Ishikawa (cell line): Measurements from ENCODE around the gene IRF6.

Experiments used
- CEBPB ChIP-seq: IDR thresholded peaks from 2 replicates; pipeline ENCODE4 v1.6.1; 2012
- CREB1 ChIP-seq: IDR thresholded peaks from 2 replicates; pipeline ENCODE4 v1.6.1; 2012; ENCODE audit warnings: low read depth
- EGR1 ChIP-seq: IDR thresholded peaks from 2 replicates; pipeline ENCODE4 v1.6.1; 2012
- EP300 ChIP-seq: IDR thresholded peaks from 2 replicates; pipeline ENCODE4 v1.6.1; 2012; ENCODE audit warnings: borderline replicate concordance
- FOXM1 ChIP-seq: IDR thresholded peaks from 2 replicates; pipeline ENCODE4 v1.6.1; 2012; ENCODE audit warnings: low read depth, borderline replicate concordance
- NFIC ChIP-seq: IDR thresholded peaks from 2 replicates; pipeline ENCODE4 v1.6.1; 2012
- RAD21 ChIP-seq: IDR thresholded peaks from 2 replicates; pipeline ENCODE4 v1.6.1; 2012; ENCODE audit warnings: low read depth
- TAF1 ChIP-seq: IDR thresholded peaks from 2 replicates; pipeline ENCODE4 v1.6.1; 2012; ENCODE audit warnings: low read depth, mild to moderate bottlenecking
- TCF12 ChIP-seq: IDR thresholded peaks from 2 replicates; pipeline ENCODE4 v1.6.1; 2012; ENCODE audit warnings: low read depth
- TEAD4 ChIP-seq: IDR thresholded peaks from 2 replicates; pipeline ENCODE4 v1.6.1; 2012
- YY1 ChIP-seq: IDR thresholded peaks from 2 replicates; pipeline ENCODE4 v1.6.1; 2012; ENCODE audit warnings: low read depth
- ZBTB7A ChIP-seq: IDR thresholded peaks from 2 replicates; pipeline ENCODE4 v1.6.1; 2012; ENCODE audit warnings: low read depth
- TF ChIP-seq, protein P1 (sequence below): IDR thresholded peaks from 2 replicates; pipeline ENCODE4 v1.6.1; 2012
- TF ChIP-seq, protein P2 (sequence below): IDR thresholded peaks from 2 replicates; pipeline ENCODE4 v1.6.1; 2012
- TF ChIP-seq, protein P3 (sequence below): IDR thresholded peaks from 2 replicates; pipeline ENCODE4 v1.6.1; 2012; ENCODE audit warnings: low read depth, mild to moderate bottlenecking

The IRF6 gene

DNA sequence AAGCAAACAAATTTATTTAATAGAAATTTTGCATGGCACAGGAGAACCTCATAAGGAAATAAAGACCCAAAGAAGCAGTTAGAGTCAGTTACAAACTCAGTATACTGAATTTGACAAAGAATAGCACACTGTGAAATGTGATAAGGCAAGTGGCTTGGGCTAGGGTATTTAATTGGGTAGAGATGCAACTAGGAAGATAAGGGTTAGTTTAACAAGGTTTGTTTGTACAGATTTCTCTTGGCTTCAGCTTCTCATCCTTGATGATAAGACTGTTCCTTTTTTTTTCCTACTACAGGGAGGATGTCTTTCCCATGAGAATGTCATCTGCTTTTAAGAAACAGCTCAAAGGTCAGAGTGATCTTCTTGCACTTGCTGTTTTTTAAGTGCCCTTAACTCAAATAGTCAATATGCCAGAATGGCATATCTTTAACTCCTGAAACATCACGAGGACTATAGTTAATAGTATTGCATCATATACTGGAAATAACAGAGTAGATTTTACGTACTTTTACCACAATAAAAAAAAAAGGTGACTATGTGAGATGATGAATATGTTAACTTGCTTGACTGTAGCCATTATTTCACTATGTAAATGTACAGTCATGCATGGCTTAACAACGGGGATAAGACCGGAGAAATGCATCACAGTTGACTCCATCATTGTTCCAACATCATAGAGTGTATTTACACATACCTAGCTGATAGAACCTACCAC lies 59.3 kb downstream of the IRF6 start:
- TF ChIP-seq RAD21 (no peak), CREB1 (no peak), FOXM1 (no peak), YY1 (no peak), EGR1 (no peak), TCF12 (no peak), EP300 (no peak)
- TF ChIP-seq, protein P1, sequence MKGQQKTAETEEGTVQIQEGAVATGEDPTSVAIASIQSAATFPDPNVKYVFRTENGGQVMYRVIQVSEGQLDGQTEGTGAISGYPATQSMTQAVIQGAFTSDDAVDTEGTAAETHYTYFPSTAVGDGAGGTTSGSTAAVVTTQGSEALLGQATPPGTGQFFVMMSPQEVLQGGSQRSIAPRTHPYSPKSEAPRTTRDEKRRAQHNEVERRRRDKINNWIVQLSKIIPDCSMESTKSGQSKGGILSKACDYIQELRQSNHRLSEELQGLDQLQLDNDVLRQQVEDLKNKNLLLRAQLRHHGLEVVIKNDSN, result no peak
- TF ChIP-seq, protein P2, sequence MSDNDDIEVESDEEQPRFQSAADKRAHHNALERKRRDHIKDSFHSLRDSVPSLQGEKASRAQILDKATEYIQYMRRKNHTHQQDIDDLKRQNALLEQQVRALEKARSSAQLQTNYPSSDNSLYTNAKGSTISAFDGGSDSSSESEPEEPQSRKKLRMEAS, result no peak

DNA sequence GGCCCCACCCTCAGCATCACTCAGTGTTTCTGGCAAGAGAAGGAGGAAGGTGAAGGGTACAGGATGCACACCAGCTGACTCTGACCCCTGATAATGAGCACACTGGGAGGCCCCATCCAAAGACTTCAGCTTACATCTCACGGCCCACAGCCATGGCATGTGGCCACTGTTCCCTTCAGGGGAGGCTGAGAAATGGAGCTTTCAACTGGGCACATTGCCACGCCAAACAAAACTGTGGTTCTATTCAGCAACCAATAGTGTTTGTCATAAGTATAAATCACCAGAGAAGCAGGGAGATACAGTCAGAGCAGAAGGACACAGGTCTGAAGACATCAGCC lies 62.8 kb downstream of the IRF6 start:
- TF ChIP-seq FOXM1, result no peak
- TF ChIP-seq CREB1, result no peak
- TF ChIP-seq RAD21, result no peak
- no peak for TF ChIP-seq YY1
- TF ChIP-seq, protein P2, result no peak
- no peak for TF ChIP-seq NFIC
- no peak for TF ChIP-seq ZBTB7A
- TF ChIP-seq TCF12, result no peak
- TF ChIP-seq TAF1, result no peak
- TF ChIP-seq, protein P1, result no peak
- TF ChIP-seq EGR1, result no peak
- TF ChIP-seq TEAD4, result no peak
- no peak for TF ChIP-seq EP300

DNA sequence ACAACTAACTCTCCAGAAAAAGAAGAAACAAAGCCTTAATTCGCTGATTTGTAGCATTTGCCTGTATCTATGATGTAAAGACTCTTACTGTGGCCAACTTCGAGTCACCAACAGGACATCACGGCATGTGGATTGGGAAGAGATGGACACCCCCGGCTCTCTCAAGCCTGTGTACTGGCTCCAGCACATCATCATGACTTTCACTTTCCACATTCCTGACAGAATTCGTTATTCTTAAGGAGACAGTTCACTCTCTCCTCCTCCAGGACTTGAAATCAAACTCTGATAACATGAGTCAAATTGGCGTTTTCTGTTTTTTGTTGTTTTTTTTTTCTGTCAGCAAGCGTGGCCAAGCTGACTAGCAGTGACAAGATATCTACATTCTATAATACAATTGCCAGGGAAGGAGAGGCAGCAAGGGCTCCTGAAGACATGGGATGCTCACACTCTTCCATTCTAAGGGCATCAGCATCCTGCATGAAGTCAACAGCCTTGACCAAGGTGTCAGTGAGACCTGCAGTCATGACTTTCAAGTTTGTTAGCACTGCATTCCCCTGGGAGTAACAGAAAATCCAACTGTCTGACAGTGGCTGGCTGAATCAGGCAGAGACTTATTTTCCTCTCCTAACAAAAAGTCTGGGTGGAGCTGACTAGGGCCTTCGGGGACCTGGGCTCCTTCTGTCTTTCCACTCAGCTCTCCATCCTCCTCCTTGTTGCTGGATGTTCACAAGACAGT lies 63.4 kb downstream of the IRF6 start:
- TF ChIP-seq CEBPB, result no peak
- TF ChIP-seq FOXM1, result no peak
- no peak for TF ChIP-seq NFIC
- TF ChIP-seq, protein P2, result no peak
- no peak for TF ChIP-seq EP300
- no peak for TF ChIP-seq YY1
- TF ChIP-seq RAD21, result no peak
- TF ChIP-seq ZBTB7A, result no peak
- no peak for TF ChIP-seq TAF1
- TF ChIP-seq, protein P3, sequence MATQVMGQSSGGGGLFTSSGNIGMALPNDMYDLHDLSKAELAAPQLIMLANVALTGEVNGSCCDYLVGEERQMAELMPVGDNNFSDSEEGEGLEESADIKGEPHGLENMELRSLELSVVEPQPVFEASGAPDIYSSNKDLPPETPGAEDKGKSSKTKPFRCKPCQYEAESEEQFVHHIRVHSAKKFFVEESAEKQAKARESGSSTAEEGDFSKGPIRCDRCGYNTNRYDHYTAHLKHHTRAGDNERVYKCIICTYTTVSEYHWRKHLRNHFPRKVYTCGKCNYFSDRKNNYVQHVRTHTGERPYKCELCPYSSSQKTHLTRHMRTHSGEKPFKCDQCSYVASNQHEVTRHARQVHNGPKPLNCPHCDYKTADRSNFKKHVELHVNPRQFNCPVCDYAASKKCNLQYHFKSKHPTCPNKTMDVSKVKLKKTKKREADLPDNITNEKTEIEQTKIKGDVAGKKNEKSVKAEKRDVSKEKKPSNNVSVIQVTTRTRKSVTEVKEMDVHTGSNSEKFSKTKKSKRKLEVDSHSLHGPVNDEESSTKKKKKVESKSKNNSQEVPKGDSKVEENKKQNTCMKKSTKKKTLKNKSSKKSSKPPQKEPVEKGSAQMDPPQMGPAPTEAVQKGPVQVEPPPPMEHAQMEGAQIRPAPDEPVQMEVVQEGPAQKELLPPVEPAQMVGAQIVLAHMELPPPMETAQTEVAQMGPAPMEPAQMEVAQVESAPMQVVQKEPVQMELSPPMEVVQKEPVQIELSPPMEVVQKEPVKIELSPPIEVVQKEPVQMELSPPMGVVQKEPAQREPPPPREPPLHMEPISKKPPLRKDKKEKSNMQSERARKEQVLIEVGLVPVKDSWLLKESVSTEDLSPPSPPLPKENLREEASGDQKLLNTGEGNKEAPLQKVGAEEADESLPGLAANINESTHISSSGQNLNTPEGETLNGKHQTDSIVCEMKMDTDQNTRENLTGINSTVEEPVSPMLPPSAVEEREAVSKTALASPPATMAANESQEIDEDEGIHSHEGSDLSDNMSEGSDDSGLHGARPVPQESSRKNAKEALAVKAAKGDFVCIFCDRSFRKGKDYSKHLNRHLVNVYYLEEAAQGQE, result no peak
- no peak for TF ChIP-seq TEAD4
- TF ChIP-seq EGR1, result no peak
- TF ChIP-seq TCF12, result no peak
- TF ChIP-seq CREB1, result no peak
- TF ChIP-seq, protein P1, result no peak

DNA sequence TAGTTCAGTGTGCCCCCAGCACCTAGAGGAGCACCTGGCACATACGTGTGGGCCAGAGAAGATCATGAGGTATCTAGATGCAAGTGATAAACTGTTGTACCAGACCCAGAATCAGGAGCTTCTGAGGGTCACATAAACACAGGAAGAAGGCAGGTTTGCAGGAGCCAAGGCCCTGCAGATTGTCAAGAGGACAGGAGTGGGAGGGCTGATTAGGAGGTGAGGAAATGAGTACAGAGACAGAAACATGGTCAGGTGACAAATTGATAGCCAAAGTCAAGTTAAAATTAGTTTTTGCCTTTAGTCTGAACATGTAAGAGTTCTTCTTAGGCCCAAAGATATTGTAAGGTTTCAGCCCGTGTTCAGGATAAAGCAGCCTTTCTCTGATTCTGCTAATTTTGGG lies 64.1 kb downstream of the IRF6 start:
- no peak for TF ChIP-seq EGR1
- TF ChIP-seq ZBTB7A, result no peak
- TF ChIP-seq, protein P3, result no peak
- TF ChIP-seq, protein P1, result no peak
- no peak for TF ChIP-seq TEAD4
- TF ChIP-seq NFIC, result no peak
- TF ChIP-seq TCF12, result no peak
- no peak for TF ChIP-seq CREB1
- TF ChIP-seq FOXM1, result no peak
- no peak for TF ChIP-seq TAF1
- TF ChIP-seq, protein P2, result no peak
- no peak for TF ChIP-seq EP300
- TF ChIP-seq CEBPB, result no peak
- no peak for TF ChIP-seq YY1
- TF ChIP-seq RAD21, result no peak
